GM10248 (cell line): ENCODE data around the gene SELENOM.

ENCODE experiments used
- CTCF ChIA-PET: fragments of 300-600 bp; sonication (Branson Sonifier 250); formaldehyde crosslinking; extraction: SDS; loops from one replicate; lab custom pipeline; 2021; ENCODE audit warnings: antibody characterized with exemption; lab: Yijun Ruan, JAX
- POLR2A ChIA-PET: fragments of 350-650 bp; sonication (Branson Sonifier 250); formaldehyde crosslinking; extraction: SDS; loops from one replicate; lab custom pipeline; 2020; ENCODE audit warnings: antibody characterized with exemption; lab: Yijun Ruan, JAX
- DNase-seq: peaks from one replicate; pipeline ENCODE4 v3.0.0; 2012; ENCODE audit errors: extremely low spot score
- TF ChIP-seq, protein P1 (sequence below): IDR thresholded peaks from 2 replicates; pipeline ENCODE4 v1.5.1; 2012; ENCODE audit warnings: mild to moderate bottlenecking, low read depth; ENCODE audit errors: extremely low read depth, missing control alignments, control extremely low read depth

SELENOM gene

GRCh38 chr22:31148953-31149627 is 41.7 kb upstream of the SELENOM start:
- POLR2A ChIA-PET: no interaction called here
- TF ChIP-seq, protein P1, sequence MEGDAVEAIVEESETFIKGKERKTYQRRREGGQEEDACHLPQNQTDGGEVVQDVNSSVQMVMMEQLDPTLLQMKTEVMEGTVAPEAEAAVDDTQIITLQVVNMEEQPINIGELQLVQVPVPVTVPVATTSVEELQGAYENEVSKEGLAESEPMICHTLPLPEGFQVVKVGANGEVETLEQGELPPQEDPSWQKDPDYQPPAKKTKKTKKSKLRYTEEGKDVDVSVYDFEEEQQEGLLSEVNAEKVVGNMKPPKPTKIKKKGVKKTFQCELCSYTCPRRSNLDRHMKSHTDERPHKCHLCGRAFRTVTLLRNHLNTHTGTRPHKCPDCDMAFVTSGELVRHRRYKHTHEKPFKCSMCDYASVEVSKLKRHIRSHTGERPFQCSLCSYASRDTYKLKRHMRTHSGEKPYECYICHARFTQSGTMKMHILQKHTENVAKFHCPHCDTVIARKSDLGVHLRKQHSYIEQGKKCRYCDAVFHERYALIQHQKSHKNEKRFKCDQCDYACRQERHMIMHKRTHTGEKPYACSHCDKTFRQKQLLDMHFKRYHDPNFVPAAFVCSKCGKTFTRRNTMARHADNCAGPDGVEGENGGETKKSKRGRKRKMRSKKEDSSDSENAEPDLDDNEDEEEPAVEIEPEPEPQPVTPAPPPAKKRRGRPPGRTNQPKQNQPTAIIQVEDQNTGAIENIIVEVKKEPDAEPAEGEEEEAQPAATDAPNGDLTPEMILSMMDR: peak; percentile 79
- CTCF ChIA-PET: interaction anchor here (0.7 to 1.5 kb wide), 11 partner anchors 9 to 386 kb away, joined by 3 to 6 read pairs (median 3); partner anchors contain the start of genes PLA2G3 and SMTN

GRCh38 chr22:31148488-31148887 is 41.1 kb upstream of the SELENOM start:
- ChIA-PET CTCF (interaction anchor here (0.7 to 1.5 kb wide), 8 partner anchors 8 to 385 kb away, joined by 3 to 5 read pairs (median 3); partner anchors contain the start of genes PLA2G3 and SMTN), POLR2A (no interaction called here)
- no peak for DNase-seq
- TF ChIP-seq, protein P1: no peak

More at GRCh38 chr22:31148953-31149627, 41.7 kb upstream of the SELENOM start:
- DNase-seq: peak; percentile 71

- no peak for DNase-seq
- POLR2A ChIA-PET: no interaction called here
- CTCF ChIA-PET: no interaction called here
- TF ChIP-seq, protein P1: no peak
These were observed 36.9 kb upstream of the SELENOM start for GRCh38 chr22:31144223-31144622.

DNA sequence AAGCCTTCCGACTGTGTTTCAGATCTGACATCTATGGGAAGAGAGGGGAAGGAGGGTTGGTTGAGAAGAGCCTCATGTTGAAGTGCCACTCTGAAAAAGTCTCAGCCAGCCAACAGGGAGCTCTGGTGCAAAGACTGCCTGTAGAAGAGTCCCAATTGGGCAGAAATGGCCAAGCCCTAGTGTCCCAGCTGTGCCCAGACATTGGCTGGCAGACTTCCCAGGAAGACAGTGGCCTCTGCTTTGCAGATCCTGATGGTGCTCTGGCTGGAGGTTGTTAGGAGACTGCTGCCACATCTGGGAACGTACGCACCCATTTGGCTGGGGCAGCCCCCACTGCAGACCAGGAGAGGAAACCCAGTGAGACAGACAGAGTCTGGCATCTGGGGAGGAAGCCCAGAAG is 36.2 kb upstream of the SELENOM start:
- TF ChIP-seq, protein P1: no peak
- ChIA-PET CTCF (interaction anchor here (1.2 kb wide), 1 partner anchor 8 kb away, joined by 3 read pairs; no protein-coding TSS in a partner anchor), POLR2A (no interaction called here)
- DNase-seq: no peak

DNA sequence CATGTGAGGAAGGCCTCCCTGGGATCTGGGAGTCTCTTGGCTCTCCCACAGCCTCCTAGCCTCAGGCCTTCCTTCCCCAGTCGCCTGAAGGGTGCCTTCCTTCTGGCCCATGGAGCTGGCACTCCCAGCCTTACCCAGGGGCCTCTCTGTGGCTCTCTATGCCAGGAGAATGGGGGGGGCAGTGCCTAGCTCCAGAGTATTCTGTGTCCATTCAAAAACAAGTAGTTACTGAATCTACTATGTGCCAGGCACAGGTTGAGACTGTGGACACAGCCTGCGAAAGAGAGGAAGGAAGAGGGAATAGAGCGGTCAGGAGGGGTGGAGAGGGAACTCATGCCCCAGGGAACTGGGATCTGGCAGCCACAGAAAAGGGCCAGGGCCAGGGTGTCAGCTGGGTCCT is 35.7 kb upstream of the SELENOM start:
- CTCF ChIA-PET: interaction anchor here (1.2 kb wide), 1 partner anchor 9 kb away, joined by 3 read pairs; no protein-coding TSS in a partner anchor

GRCh38 chr22:31142285-31142684 is 34.9 kb upstream of the SELENOM start:
- TF ChIP-seq, protein P1: no peak
- POLR2A ChIA-PET: no interaction called here
- DNase-seq: no peak
- CTCF ChIA-PET: interaction anchor here (1.2 to 2.0 kb wide), 2 partner anchors 8 to 10 kb away, joined by 3 to 5 read pairs; no protein-coding TSS in a partner anchor

More for the DNA sequence above, 35.7 kb upstream of the SELENOM start:
- POLR2A ChIA-PET: no interaction called here
- no peak for DNase-seq
- TF ChIP-seq, protein P1: no peak
